DMS 273 (cell line): ENCODE measurements around the gene CFAP100.
A peak's percentile ranks its signal among the peaks of the same experiment; 100 is the strongest.

Experiments
- DNase-seq: peaks from one replicate; lab custom pipeline; 2025; ENCODE audit not compliant: unreplicated experiment; lab: John Stamatoyannopoulos, UW

The CFAP100 gene

GRCh38 chr3:126399351-126399735 lies 4.6 kb downstream of the CFAP100 start:
- DNase-seq: no peak

GRCh38 chr3:126399756-126400155 lies 5.0 kb downstream of the CFAP100 start:
- DNase-seq: no peak

DNA sequence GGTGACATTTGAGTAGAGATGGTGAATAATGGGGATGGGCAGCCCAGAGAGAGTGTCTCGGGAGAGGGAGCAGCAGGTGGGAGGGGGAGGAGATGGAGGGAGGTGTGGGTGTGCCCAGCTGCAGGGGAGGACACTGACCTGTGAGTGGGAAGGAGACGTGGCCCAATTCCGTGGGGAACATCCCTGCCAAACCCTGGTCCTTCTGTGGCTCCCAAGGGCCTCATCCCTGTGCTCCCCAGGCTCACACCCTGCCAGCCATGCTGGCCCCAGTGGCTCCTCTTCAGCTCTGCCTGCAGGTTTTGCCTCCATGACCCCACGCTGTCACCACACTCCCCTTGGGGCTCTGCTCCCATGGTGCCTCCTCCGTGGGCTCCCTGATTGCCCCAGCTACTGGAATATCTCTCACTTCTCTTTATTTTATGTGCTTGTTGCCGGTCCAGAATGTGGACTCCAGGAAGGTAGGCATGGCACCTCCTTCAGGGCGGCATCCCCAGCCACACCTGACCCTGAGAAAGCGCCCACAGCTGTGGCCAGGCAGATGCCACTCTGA lies 7.0 kb downstream of the CFAP100 start:
- DNase-seq: no peak

DNA sequence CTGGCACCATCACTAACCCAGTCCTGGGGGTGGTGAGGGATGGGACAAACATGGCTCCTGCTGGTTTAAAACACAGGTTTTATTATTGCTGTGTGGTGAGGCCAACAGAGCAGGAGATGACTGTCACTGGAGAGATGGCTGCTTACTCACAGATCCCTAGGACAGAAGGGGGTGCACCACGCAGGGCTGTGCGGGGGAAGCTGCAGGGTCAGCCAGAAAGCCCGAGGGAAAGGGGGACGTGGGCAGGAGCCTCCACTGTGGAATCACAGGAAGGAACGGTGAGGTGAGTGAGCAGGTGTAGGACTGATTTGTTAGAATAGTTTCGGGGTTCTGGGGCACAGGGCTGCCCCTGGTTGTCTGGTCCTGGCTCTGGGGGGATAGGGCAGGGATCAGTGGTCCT lies 7.5 kb downstream of the CFAP100 start:
- DNase-seq: no peak

DNA sequence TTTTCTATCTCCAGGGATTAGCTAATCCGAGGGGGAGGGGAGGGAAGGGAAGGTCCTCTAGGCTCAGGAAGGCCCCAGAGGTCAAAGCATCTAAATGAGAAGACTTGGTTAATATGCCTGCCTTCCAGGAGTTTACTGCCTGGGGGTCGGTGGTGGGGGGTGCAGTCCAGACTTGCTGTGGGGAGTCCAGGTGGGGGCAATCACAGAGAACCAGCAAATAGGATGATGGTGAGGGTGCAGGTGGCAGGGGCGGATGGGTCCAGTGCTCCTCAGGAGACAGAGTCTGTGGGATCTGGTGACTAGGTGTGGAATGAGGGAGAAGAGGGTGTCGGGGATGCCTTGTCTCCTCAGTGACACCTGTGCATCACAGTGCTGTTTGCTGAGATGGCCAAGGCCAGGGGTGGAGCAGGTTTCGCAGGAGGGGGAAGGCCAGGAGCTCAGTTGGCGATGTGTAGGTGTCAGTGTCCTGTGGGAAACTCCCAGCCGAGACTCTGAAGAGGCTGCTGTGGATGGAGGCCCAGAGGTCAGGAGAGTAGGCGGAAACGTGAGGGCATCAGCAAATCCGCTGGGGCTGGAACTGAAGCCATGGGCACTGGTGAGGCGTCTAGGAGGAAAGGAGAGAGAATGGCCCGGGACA lies 8.1 kb downstream of the CFAP100 start:
- DNase-seq: no peak

DNA sequence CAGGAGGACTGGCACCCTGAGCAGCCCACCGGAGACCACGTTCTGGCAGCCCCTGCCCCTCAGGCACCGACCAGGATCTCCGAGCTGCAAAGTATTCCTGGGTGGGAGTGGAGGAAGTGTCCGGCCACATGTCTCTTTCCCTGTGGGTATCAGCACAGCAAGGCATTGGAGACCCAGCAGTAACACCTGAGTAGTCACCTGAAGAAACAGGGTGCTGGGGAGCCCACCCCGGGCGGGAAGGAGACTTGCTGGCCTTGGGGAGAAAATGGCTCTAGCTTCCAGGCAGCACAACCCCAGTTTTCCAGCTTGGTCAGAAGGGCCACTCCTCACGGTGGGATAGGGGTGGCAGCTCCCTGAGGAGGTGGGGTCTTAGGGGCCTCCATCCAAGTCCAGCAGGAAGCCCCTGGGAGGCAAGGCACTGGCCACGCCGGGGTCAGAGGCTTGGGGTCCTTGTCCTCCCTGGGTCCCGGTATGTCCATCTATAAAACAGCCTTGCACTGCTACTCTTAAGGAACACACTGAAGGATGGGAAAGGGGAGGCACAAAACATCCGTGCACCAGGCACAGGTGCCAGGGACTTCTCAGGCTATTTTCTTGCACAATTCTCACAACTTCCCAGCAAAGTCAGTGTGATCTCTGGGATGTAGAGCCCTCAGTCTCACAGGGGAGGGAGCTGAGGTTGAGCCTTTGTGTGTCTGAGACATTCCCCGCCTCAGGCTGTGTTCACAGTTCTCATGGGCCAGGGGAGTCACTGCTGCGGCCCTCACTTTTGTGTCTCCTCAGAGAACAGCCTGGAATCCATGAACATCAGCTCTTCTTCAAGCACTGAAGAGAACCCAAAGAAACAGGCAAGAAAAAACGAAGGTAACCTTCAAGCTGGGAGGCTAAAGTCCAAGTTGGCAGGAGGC lies 11.9 kb downstream of the CFAP100 start:
- DNase-seq: no peak

GRCh38 chr3:126407412-126408044 lies 12.8 kb downstream of the CFAP100 start:
- DNase-seq: peak; percentile 35

DNA sequence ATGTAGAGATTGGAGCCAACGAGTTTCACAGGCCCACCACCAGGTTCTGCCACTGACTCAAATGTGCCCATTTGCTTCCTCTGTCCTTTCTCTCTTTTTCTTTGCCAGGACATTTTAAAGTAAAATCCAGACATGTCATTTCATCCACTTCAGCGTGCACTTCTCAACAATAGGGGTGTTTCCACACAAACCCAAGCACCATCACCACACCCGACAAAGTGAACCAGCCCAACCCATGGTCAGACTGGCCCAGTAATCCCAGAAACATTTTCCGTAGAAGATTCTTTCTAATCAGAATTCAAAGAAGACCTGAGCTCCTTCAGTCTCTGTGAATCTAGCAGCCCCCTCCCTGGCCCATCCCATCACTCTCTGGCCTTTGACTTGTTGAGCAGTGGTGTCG lies 13.4 kb downstream of the CFAP100 start:
- DNase-seq: no peak

- no peak for DNase-seq
These were observed 18.4 kb downstream of the CFAP100 start for GRCh38 chr3:126412841-126413692.

DNA sequence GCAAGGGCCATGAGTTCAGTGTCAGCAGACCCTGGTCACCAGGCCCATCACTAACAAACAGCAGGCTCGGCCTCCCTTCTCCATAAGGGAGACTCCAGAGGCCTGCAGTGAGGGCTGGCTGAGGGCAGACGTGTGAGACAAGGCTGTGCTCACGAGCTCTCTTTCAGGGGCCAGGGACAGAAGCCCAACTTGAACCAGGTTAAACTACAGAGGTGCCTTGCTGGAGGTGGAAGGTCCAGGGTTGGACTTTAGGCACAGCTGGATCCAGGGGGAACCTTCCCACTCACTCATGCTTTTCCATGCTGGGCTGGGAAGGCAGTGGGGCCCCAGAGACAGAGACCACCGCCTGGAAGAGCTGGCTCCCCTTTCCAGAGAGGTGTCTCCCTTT lies 19.0 kb downstream of the CFAP100 start:
- DNase-seq: no peak

DNA sequence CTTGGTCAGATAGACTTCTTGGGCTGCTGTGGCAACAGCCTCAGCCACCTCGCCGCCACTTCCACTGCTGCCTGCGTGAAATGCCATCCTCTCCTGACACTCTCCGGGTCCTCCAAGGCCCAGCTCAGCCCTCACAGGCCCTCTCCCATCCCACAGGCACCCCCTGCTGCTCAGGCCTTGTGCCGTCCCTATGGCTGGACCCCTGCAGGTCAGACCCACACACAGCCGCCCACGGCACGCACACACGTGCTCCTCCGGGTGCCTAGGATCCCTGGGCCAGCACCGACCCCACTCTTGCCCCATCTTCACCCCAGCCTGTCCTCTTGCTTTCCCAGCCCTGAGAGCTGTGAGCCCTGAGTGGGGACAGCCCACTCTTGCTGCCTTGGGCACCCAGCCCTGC lies 19.7 kb downstream of the CFAP100 start:
- DNase-seq: no peak

DNA sequence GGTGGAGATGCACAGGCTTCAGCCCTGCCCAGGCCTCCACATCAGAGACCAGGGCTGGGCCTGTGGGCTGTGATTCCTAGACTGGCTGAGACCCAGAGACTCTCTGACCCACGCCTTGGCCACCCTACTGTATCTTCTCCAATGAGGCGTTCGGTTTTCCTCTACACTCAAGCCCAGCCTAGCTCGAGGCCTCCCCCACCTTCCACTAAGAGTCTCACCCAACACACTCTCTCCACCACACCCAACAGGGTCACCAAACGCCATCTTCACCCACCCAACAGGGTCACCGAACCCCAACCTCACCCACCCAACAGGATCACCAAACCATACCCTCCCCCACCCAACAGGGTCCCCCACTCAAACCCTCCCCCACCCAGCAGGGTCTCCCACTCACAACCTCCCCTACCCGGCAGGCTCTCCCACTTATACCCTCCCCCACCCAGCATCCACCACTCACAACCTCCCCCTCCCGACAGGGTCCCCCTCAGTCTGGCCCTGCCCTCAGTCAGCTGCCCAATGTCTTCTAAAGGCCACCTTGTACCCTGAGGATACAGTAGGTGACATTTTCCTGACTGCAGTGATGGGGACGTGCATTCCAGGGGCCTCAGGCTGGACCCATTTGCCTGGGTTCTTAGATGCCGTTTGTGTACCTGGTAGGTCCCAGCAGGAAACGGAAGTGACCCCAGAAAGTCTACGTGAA lies 20.4 kb downstream of the CFAP100 start:
- DNase-seq: no peak

DNA sequence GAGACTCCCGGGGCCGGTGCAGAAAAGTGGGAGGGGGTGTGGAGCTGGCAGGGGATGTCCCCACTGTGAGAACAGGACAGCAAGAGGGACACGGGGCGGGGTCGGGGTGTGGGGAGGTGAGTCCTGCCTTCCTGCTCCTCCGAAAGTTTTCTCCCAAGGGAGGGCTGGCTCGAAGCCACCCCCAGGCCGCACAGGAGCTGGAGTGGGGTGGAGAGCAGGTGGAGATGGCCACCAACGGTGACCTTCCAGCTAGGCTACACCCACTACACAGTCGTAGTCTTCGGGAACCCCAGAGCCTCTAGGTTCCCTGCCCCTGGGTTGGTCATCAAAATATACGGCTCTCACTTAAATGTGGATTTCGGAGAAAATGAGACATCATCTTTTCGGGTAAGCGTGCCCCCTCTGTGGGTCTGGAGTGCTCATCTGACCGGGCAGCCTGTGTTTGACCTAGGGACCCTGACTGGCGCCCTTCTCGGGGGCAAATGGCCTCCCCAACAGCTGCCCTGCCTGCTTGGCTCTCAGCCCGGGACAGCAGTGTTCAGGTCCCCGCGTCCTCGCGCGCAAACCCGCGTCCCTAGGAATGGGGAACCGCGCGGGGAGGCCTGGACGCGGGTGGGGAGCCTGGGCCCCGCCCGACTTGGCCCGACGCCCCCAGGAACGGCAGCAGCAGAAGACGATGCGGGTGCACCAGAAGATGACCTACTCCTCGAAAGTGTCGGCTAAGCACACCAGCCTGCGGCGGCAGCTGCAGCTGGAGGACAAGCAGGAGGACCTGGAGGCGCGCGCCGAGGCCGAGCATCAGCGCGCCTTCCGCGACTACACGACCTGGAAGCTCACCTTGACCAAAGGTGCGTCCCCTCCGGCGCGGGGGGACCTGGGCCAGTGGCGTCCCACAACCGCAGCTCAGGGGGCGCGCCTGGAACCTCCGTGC lies 21.2 kb downstream of the CFAP100 start:
- DNase-seq: no peak

GRCh38 chr3:126416943-126417342 lies 22.2 kb downstream of the CFAP100 start:
- no peak for DNase-seq

DNA sequence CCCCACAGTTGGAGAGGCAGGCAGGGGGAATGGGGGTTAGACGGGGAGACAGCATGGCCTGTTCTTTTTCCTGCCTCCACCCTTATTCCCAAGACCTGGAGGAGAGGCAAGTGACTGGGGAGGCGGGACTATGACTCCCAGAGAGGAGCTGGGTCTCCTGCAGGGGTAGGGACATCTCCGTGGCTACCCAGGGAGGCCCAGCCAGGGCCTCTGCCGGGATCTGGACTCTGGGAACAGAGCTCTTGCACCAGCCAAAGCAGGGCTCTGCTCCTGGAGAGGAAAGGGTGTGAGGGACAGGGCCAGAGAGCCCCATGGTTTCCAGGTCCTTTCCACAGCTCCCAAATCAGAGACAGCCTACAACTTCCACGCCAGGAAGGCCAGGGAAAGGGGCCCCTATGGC lies 22.8 kb downstream of the CFAP100 start:
- no peak for DNase-seq

GRCh38 chr3:126417981-126418530 lies 23.3 kb downstream of the CFAP100 start:
- DNase-seq: no peak

- DNase-seq: no peak
These were observed 24.0 kb downstream of the CFAP100 start for GRCh38 chr3:126418661-126419131.

- no peak for DNase-seq
These were observed 24.5 kb downstream of the CFAP100 start for GRCh38 chr3:126419151-126419703.
